HEK293T (cell line): ENCODE results near the gene MECR.

Experiments
- CTCF ChIA-PET: fragments of 350-600 bp; formaldehyde crosslinking; extraction: SDS; loops from one replicate; lab custom pipeline; 2021; ENCODE audit warnings: antibody characterized with exemption, inconsistent platforms; lab: Yijun Ruan, JAX
- POLR2A ChIA-PET: fragments of 350-600 bp; formaldehyde crosslinking; extraction: SDS; loops from one replicate; lab custom pipeline; 2020; ENCODE audit warnings: antibody characterized with exemption, inconsistent platforms; lab: Yijun Ruan, JAX
- DNase-seq: peaks from one replicate; pipeline ENCODE4 v3.0.0; 2012; ENCODE audit warnings: mixed read lengths; ENCODE audit errors: extremely low spot score
- ARNT ChIP-seq: fragments of 450-650 bp; IDR thresholded peaks from 2 replicates; pipeline ENCODE4 v1.6.1; 2017; ENCODE audit warnings: mild to moderate bottlenecking
- BHLHE40 ChIP-seq: fragments of 450-650 bp; IDR thresholded peaks from 2 replicates; pipeline ENCODE4 v1.6.1; 2016; ENCODE audit warnings: mild to moderate bottlenecking, moderate library complexity, borderline replicate concordance
- CTBP1 ChIP-seq: fragments of 450-650 bp; IDR thresholded peaks from 2 replicates; pipeline ENCODE4 v1.6.1; 2016; ENCODE audit warnings: borderline replicate concordance
- ELF4 ChIP-seq: fragments of 450-650 bp; IDR thresholded peaks from 2 replicates; pipeline ENCODE4 v1.6.1; 2017; ENCODE audit warnings: antibody characterized with exemption
- FOXA1 ChIP-seq: fragments of 450-650 bp; IDR thresholded peaks from 2 replicates; pipeline ENCODE4 v1.6.1; 2016; ENCODE audit warnings: mild to moderate bottlenecking
- FOXK2 ChIP-seq: fragments of 450-650 bp; IDR thresholded peaks from 2 replicates; pipeline ENCODE4 v1.6.1; 2016; ENCODE audit warnings: mild to moderate bottlenecking
- FOXM1 ChIP-seq: fragments of 450-650 bp; IDR thresholded peaks from 2 replicates; pipeline ENCODE4 v1.6.1; 2017; ENCODE audit warnings: mild to moderate bottlenecking, borderline replicate concordance
- HDGF ChIP-seq: fragments of 450-650 bp; IDR thresholded peaks from 2 replicates; pipeline ENCODE4 v1.6.1; 2017; ENCODE audit warnings: antibody characterized with exemption, borderline replicate concordance
- L3MBTL2 ChIP-seq: fragments of 450-650 bp; conservative IDR thresholded peaks from 2 replicates; pipeline ENCODE4 v1.6.1; 2016; ENCODE audit warnings: mild to moderate bottlenecking
- LEF1 ChIP-seq: fragments of 450-650 bp; IDR thresholded peaks from 2 replicates; pipeline ENCODE4 v1.6.1; 2017; ENCODE audit warnings: mild to moderate bottlenecking, borderline replicate concordance
- NFRKB ChIP-seq: fragments of 450-650 bp; IDR thresholded peaks from 2 replicates; pipeline ENCODE4 v1.6.1; 2016; ENCODE audit warnings: mild to moderate bottlenecking, moderate library complexity
- SP1 ChIP-seq: fragments of 450-650 bp; IDR thresholded peaks from 2 replicates; pipeline ENCODE4 v1.6.1; 2017
- SUZ12 ChIP-seq: fragments of 450-650 bp; IDR thresholded peaks from 2 replicates; pipeline ENCODE4 v1.6.1; 2016; ENCODE audit warnings: mild to moderate bottlenecking
- TARDBP ChIP-seq: fragments of 450-650 bp; IDR thresholded peaks from 2 replicates; pipeline ENCODE4 v1.6.1; 2016
- ZNF384 ChIP-seq: fragments of 450-650 bp; IDR thresholded peaks from 2 replicates; pipeline ENCODE4 v1.6.1; 2016
- TF ChIP-seq, protein P1 (sequence below): fragments of 450-650 bp; IDR thresholded peaks from 2 replicates; pipeline ENCODE4 v1.6.1; 2016

Gene MECR

DNA sequence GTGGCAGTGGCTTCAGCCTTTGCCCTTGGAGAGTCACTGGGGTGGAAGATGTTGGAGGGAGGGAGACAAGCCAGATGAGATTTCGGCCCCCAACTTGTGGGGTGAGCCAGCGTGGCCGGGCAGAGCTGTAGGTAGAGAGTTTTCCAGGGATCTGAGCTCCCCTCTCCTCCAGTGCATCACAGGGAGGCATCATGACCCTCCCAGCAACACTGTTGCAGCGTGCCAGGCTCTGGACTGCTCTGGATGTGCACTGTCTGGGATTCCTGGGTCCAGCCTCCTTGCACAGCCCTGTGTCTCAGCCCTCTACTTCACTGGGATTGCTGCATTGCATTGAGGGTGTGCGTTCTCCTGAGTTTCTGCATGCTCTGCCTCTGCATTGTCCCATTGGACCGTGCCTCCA, 14.5 kb upstream of the MECR start:
- CTCF ChIA-PET: no interaction called here
- POLR2A ChIA-PET: no interaction called here
- DNase-seq: no peak
- TF ChIP-seq ARNT (no peak), CTBP1 (no peak), ZNF384 (no peak), FOXM1 (no peak), SP1 (no peak), FOXA1 (no peak), LEF1 (no peak)

DNA sequence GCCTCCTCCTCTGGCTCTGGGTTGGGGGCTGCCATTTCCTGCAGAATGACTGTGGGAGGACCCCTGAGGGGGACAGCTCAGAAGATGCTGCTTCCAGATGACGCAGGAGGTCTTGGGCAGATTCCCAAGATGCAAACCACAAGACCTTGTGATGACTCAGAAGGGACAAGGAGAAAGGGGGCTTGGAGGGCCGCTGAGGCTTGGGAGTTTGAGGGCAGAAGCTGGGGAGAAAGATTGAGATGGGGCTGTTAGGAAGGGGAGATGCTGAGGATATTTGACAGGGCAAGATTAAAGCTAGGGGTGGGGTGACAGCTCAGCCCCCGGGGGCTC, 13.1 kb upstream of the MECR start:
- ChIA-PET POLR2A (no interaction called here), CTCF (no interaction called here)
- no peak for TF ChIP-seq FOXA1
- no peak for TF ChIP-seq TARDBP
- TF ChIP-seq ARNT: no peak
- TF ChIP-seq FOXM1: no peak
- TF ChIP-seq BHLHE40: no peak
- TF ChIP-seq SP1: no peak
- TF ChIP-seq HDGF: no peak
- no peak for TF ChIP-seq LEF1
- TF ChIP-seq, protein P1, sequence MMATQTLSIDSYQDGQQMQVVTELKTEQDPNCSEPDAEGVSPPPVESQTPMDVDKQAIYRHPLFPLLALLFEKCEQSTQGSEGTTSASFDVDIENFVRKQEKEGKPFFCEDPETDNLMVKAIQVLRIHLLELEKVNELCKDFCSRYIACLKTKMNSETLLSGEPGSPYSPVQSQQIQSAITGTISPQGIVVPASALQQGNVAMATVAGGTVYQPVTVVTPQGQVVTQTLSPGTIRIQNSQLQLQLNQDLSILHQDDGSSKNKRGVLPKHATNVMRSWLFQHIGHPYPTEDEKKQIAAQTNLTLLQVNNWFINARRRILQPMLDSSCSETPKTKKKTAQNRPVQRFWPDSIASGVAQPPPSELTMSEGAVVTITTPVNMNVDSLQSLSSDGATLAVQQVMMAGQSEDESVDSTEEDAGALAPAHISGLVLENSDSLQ: no peak
- no peak for TF ChIP-seq L3MBTL2
- no peak for TF ChIP-seq NFRKB
- DNase-seq: no peak

DNA sequence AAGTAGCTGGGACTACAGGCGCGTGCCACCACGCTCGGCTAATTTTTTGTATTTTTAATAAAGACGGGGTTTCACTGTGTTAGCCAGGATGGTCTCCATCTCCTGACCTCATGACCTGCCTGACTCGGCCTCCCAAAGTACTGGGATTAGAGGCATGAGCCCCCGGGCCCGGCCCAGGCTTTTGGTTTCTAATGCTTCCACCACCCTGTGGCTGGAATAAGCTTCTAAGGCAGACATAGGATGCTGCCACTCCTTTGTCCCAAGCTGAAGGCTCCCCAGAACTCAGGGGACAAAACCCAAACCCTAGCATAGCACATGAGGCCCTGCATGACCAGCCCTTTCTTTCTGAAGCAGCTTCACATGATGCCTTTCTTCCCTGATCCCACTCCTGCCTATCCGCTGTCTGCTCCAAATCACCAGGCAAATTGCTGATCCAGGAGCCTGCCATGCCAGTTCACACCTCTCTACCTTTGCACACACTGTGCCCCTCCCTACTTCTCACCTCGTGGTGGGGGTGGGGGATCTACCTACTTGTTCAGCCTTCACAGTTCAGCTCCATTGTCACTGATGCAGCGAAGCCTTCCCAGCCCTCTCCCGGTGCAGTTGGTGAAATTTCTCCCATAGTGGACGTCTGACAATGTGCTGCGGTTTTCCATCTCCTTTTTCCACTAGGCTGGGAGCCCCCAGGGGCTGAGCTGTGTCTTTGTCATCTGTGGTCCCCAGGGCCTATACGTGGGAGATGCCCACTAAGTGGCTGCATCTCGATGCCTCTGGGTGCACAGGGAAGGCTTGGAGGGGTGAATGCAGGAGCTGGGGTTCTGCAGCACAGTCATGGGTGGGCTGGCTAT, 12.5 kb upstream of the MECR start:
- POLR2A ChIA-PET: no interaction called here
- CTCF ChIA-PET: no interaction called here
- DNase-seq: no peak
- TF ChIP-seq, protein P1: no peak
- no peak for TF ChIP-seq L3MBTL2
- TF ChIP-seq ELF4: no peak
- no peak for TF ChIP-seq ZNF384
- TF ChIP-seq NFRKB: no peak
- no peak for TF ChIP-seq CTBP1
- no peak for TF ChIP-seq SUZ12
- no peak for TF ChIP-seq TARDBP

DNA sequence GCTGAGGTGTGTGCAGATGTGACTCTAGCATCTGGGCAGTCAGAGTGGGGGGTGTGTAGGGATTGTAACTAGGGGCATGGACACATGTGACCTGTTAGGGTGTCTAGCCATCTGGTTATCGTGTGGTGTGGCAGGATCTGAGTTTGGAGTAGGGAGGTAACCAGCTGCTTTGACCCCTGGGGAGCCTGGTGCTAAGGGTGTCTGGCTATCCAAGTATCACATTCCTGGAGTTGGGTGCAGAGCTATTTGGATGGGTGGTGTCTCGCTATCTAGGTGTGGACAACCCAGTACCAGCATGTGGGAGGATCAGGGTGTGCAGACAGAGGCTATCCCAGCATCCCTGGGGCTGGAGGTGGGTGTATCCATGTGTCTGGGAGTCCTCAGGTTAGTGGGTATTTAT, 10.3 kb upstream of the MECR start:
- no peak for DNase-seq
- ChIA-PET POLR2A (no interaction called here), CTCF (interaction anchor here (1.3 kb wide), 1 partner anchor 10 kb away, joined by 3 read pairs; no protein-coding TSS in a partner anchor)
- TF ChIP-seq CTBP1 (no peak), NFRKB (no peak), ZNF384 (no peak), SUZ12 (no peak), LEF1 (no peak), FOXM1 (no peak), TARDBP (no peak), ELF4 (no peak), HDGF (no peak), ARNT (no peak), FOXA1 (no peak), BHLHE40 (no peak), FOXK2 (no peak), L3MBTL2 (no peak), SP1 (no peak)
- TF ChIP-seq, protein P1: no peak

DNA sequence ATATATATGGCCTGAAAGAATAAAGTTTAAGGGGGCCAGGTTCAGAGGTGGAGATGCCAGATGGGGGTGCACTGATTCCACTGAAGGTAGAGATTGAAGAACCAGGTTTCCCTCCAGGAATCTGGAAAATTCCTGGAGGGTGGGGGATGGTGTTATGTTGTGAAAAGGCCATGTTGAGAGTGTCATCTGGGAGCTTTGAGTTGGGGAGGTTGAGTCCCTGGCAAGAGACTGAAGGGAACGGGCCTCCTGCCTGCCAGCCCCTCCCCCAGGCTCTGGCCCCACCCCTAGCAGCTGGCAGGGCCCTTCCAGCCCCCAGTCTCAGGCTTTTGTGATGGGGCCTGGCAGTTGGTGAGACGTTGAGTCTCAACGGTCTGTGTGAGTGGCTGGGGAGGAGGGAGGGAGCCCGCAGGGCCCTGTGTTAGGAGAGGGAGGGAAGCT, 9.7 kb upstream of the MECR start:
- POLR2A ChIA-PET: no interaction called here
- no peak for TF ChIP-seq TARDBP
- TF ChIP-seq LEF1: no peak
- TF ChIP-seq HDGF: no peak
- TF ChIP-seq FOXM1: no peak
- no peak for TF ChIP-seq FOXK2
- TF ChIP-seq ELF4: no peak
- TF ChIP-seq ZNF384: no peak
- no peak for TF ChIP-seq L3MBTL2
- no peak for TF ChIP-seq CTBP1
- no peak for TF ChIP-seq ARNT
- DNase-seq: no peak
- CTCF ChIA-PET: interaction anchor here (0.5 to 1.3 kb wide), 3 partner anchors 10 to 100 kb away, joined by 3 to 4 read pairs (median 3); no protein-coding TSS in a partner anchor

DNA sequence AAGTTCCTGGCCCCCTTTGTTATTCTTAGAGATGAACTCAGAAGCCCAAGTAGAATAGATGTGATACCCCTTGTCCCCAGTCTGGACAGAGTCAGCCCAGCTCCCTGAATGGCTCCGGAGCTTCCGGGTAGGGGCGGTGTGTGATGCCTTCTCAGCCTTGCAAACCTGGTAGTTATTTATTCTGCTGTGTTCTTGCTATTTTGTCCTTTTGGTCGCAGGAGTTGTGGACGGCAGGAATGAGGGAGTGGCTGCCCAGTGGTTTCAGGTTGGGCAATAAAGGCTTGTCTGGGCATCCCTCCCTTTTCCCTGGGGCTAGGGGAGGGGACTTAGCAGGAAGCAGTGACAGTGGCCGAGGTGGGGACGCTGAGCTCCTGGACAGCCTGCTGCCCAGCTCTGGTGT, 8.4 kb upstream of the MECR start:
- no peak for TF ChIP-seq ARNT
- TF ChIP-seq ZNF384: no peak
- ChIA-PET CTCF (interaction anchor here (1.3 kb wide), 1 partner anchor 18 kb away, joined by 3 read pairs; no protein-coding TSS in a partner anchor), POLR2A (interaction anchor here (1.2 kb wide), 1 partner anchor 8 kb away, joined by 5 read pairs; the partner anchor contains the start of gene MECR)
- DNase-seq: no peak

DNA sequence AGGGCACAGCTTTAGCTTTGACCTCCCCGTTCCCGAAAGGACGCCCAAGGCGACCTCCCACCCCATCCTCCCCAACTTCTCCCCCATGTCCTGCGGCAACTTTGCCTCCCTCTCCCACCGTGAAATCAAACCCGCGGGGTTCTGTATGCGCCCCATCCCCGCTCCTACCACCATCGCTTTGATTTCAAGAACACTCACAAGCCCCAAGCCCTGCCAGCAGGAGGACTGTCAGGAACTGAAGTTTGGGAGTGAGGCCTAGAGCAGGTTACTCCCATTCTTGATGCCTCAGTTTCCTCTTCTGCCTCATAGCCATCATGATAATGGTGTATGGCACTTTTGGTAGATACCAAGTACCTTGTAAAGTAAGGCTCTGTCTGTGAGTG, 7.9 kb upstream of the MECR start:
- TF ChIP-seq LEF1 (no peak), TARDBP (no peak), L3MBTL2 (no peak), FOXA1 (no peak), ELF4 (no peak), FOXK2 (no peak), SUZ12 (no peak)
- POLR2A ChIA-PET: interaction anchor here (1.2 kb wide), 1 partner anchor 8 kb away, joined by 5 read pairs; the partner anchor contains the start of gene MECR
- no peak for DNase-seq
- CTCF ChIA-PET: no interaction called here
